H1 (cell line): ENCODE measurements around the gene DCAF7.

Experiments
- ASH2L ChIP-seq: fragments of 200-600, 300-600 bp; sonication (generic); IDR thresholded peaks from one replicate; pipeline ENCODE4 v1.7.1; 2017; ENCODE audit warnings: low read length
- CHD2 ChIP-seq: IDR thresholded peaks from 2 replicates; pipeline ENCODE4 v1.6.1; 2012; ENCODE audit warnings: low read length, improper control_type of control experiment
- EP300 ChIP-seq, 2 experiments: IDR thresholded peaks; 1 replicate in 1 of 2; 2 replicates in 1 of 2; pipeline ENCODE4 v1.6.1; 2011 to 2012; ENCODE audit warnings: low read depth in 2 of 2, low read length in 2 of 2, mild to moderate bottlenecking in 2 of 2, borderline replicate concordance in 1 of 2, inconsistent platforms in 1 of 2, moderate library complexity in 1 of 2
- EZH2 ChIP-seq: fragments of 200-600 bp; sonication (generic); IDR thresholded peaks from 2 replicates; pipeline ENCODE4 v1.7.1; 2012; ENCODE audit warnings: low read depth, mild to moderate bottlenecking, moderate library complexity, low read length, inconsistent platforms; ENCODE audit not compliant: severe bottlenecking
- MAFK ChIP-seq: IDR thresholded peaks from 2 replicates; pipeline ENCODE4 v1.6.1; 2012; ENCODE audit warnings: low read depth, mild to moderate bottlenecking, improper control_type of control experiment, low read length
- RAD21 ChIP-seq, 2 experiments: IDR thresholded peaks in 1 of 2; conservative IDR thresholded peaks in 1 of 2; 2 replicates each; pipeline ENCODE4 v1.6.1; 2011; ENCODE audit warnings: low read depth in 2 of 2, low read length in 2 of 2, improper control_type of control experiment in 1 of 2, inconsistent platforms in 1 of 2, mild to moderate bottlenecking in 1 of 2, moderate library complexity in 1 of 2
- RNF2 ChIP-seq: fragments of 200-900, 300-1000 bp; sonication (generic); IDR thresholded peaks from 2 replicates; pipeline ENCODE4 v1.7.1; 2016; ENCODE audit warnings: borderline replicate concordance, low read depth, mild to moderate bottlenecking, antibody characterized with exemption, low read length; ENCODE audit not compliant: poor library complexity, severe bottlenecking; ENCODE audit errors: missing control alignments
- SIN3A ChIP-seq, 2 experiments: IDR thresholded peaks in 1 of 2; conservative IDR thresholded peaks in 1 of 2; 2 replicates each; pipeline ENCODE4 v1.6.1; 2011 to 2012; ENCODE audit warnings: low read length in 2 of 2, improper control_type of control experiment in 1 of 2, low read depth in 1 of 2, mild to moderate bottlenecking in 1 of 2
- SUZ12 ChIP-seq: fragments of 200-600 bp; sonication (generic); IDR thresholded peaks from 2 replicates; pipeline ENCODE4 v1.6.1; 2012; ENCODE audit warnings: mild to moderate bottlenecking, inconsistent platforms, low read length, moderate library complexity, mixed read lengths
- TAF1 ChIP-seq: IDR thresholded peaks from 2 replicates; pipeline ENCODE4 v1.6.1; 2011; ENCODE audit warnings: mild to moderate bottlenecking, low read depth, low read length
- ZNF274 ChIP-seq: IDR thresholded peaks from 2 replicates; pipeline ENCODE4 v1.7.0; 2012; ENCODE audit warnings: low read length, borderline replicate concordance; ENCODE audit errors: extremely low read depth
- TF ChIP-seq, protein P1 (sequence below), 3 experiments: IDR thresholded peaks; 1 replicate in 2 of 3; 2 replicates in 1 of 3; pipeline versions ENCODE4 v1.5.1 to v1.6.1; 2011; ENCODE audit warnings: low read length in 3 of 3, mild to moderate bottlenecking in 3 of 3, inconsistent platforms in 2 of 3, low read depth in 1 of 3, moderate library complexity in 1 of 3; ENCODE audit not compliant: insufficient read depth in 1 of 3; ENCODE audit errors: control extremely low read depth in 1 of 3
- TF ChIP-seq, protein P2 (sequence below): IDR thresholded peaks from 2 replicates; pipeline ENCODE4 v1.6.1; 2011; ENCODE audit warnings: low read depth, mild to moderate bottlenecking, low read length; ENCODE audit not compliant: insufficient read depth

DNA sequence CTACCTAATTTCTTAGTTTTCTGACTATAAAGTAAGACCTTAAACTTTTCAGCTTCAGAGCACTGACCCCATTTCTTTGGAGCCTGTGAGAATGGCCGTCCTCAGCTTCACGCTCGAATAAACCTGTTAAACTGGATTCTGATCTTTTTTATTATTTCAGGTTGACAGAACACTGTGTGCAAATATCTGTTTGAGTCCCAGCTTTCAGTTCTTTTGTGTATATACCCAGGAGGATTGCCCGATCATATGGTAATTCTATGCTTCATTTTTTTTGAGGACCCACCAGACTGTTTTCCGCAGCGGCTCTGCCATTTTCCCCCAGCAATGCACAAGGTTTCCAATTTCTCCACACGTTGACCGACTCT, 47.0 kb upstream of the DCAF7 start:
- TF ChIP-seq ZNF274 (no peak), SIN3A (conservative IDR thresholded peaks at IDR 0.05 in 1 of 2, IDR thresholded peaks at IDR 0.05 in 1 of 2; ENCODE audit: low read depth in 1 of 2, low read length in 2 of 2) (no peak), RAD21 (IDR thresholded peaks at IDR 0.05 in 1 of 2, conservative IDR thresholded peaks at IDR 0.05 in 1 of 2; ENCODE audit: low read depth in 2 of 2, low read length in 2 of 2) (no peak), EZH2 (no peak), SUZ12 (no peak), EP300 (IDR thresholded peaks at IDR 0.05; ENCODE audit: borderline replicate concordance in 1 of 2, low read depth in 2 of 2, low read length in 2 of 2) (no peak), CHD2 (no peak), MAFK (no peak), RNF2 (no peak), ASH2L (no peak), TAF1 (no peak)
- TF ChIP-seq, protein P1, sequence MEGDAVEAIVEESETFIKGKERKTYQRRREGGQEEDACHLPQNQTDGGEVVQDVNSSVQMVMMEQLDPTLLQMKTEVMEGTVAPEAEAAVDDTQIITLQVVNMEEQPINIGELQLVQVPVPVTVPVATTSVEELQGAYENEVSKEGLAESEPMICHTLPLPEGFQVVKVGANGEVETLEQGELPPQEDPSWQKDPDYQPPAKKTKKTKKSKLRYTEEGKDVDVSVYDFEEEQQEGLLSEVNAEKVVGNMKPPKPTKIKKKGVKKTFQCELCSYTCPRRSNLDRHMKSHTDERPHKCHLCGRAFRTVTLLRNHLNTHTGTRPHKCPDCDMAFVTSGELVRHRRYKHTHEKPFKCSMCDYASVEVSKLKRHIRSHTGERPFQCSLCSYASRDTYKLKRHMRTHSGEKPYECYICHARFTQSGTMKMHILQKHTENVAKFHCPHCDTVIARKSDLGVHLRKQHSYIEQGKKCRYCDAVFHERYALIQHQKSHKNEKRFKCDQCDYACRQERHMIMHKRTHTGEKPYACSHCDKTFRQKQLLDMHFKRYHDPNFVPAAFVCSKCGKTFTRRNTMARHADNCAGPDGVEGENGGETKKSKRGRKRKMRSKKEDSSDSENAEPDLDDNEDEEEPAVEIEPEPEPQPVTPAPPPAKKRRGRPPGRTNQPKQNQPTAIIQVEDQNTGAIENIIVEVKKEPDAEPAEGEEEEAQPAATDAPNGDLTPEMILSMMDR (IDR thresholded peaks at IDR 0.05; ENCODE audit: control extremely low read depth in 1 of 3, insufficient read depth in 1 of 3, low read depth in 1 of 3, low read length in 3 of 3) = no peak
- TF ChIP-seq, protein P2, sequence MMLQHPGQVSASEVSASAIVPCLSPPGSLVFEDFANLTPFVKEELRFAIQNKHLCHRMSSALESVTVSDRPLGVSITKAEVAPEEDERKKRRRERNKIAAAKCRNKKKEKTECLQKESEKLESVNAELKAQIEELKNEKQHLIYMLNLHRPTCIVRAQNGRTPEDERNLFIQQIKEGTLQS = no peak
